GM18858 (cell line): ENCODE data around the gene SLC6A5.

ENCODE experiments used
- ATAC-seq: cut with Tn5 transposase; IDR thresholded peaks from one replicate; pipeline ENCODE4 v1.9.1; 2021; ENCODE audit not compliant: unreplicated experiment

SLC6A5 gene

GRCh38 chr11:20668131-20668809 is 68.9 kb downstream of the SLC6A5 start:
- ATAC-seq: no peak

- no peak for ATAC-seq
Measured at GRCh38 chr11:20668844-20669819, 69.7 kb downstream of the SLC6A5 start, which contains the start of gene NELL1. Gene NELL1, plus strand, starts transcription at chr11:20669586.

- no peak for ATAC-seq
Measured at GRCh38 chr11:20669820-20670684, 70.6 kb downstream of the SLC6A5 start.

- ATAC-seq: no peak
Measured at GRCh38 chr11:20670932-20671403, 71.6 kb downstream of the SLC6A5 start.

GRCh38 chr11:20671856-20672546 is 72.6 kb downstream of the SLC6A5 start:
- no peak for ATAC-seq

- no peak for ATAC-seq
Measured at GRCh38 chr11:20672575-20672974, 73.2 kb downstream of the SLC6A5 start.

- ATAC-seq: no peak
Measured at GRCh38 chr11:20676658-20677057, 77.2 kb downstream of the SLC6A5 start.

GRCh38 chr11:20688761-20689160 is 89.4 kb downstream of the SLC6A5 start:
- no peak for ATAC-seq

GRCh38 chr11:20707876-20708275 is 108.5 kb downstream of the SLC6A5 start:
- ATAC-seq: no peak
